Upper lobe of left lung (tissue), 4 donors: ENCODE data around the gene DSCAM.

ENCODE experiments used
- CTCF ChIP-seq, 6 experiments: fragments of 450-650 bp in 4 of 6; fragments of 200-600 bp in 2 of 6; sonication (generic) in 2 of 6; IDR thresholded peaks; one replicate each; pipeline ENCODE4 v1.5.1; 2016 to 2019; ENCODE audit warnings: antibody characterized with exemption in 6 of 6
- POLR2A ChIP-seq, 4 donors: fragments of 450-650 bp; IDR thresholded peaks; one replicate each; pipeline ENCODE4 v1.5.1; 2016 to 2017; ENCODE audit warnings: antibody characterized with exemption in 4 of 4, mild to moderate bottlenecking in 2 of 4

DNA sequence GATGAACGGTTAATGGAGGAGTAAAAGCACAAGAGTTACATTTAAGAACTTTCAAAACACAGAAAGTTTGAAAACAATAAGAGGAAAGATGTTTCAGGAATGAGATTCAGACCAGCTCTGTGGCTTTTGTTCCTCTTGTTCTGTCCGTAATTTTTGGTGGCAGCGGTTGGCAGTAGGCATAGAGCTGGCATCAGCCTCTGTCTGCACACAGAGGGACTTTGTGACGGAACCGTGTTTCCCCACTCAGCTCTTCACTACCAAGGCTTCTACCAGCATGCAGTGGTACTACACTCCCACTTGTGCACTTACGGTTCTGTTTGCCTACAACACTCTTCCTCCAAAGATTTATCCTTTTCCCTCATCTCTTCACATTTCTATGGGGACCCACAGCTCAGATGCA is 212.8 kb downstream of the DSCAM start:
- TF ChIP-seq POLR2A (IDR thresholded peaks at IDR 0.05) (no peak), CTCF (IDR thresholded peaks at IDR 0.05) (no peak)
